GM19372 (cell line): ENCODE results near the gene CDS1.
"Not testable (repeated sequence)": the region's sequence is repeated elsewhere in the genome, so short reads cannot be mapped to it uniquely, and the experiment has no call there.

Experiments used
- ATAC-seq: cut with Tn5 transposase; IDR thresholded peaks from one replicate; pipeline ENCODE4 v1.9.1; 2021; ENCODE audit warnings: mild to moderate bottlenecking, low read depth, moderate library complexity; ENCODE audit not compliant: unreplicated experiment

The CDS1 gene

GRCh38 chr4:84582988-84583875, at the start of gene CDS1:
TSS of gene CDS1 (plus strand) at chr4:84583127. CDS start at chr4:84583402, 275 bp downstream.
- peak; percentile 52 for ATAC-seq

DNA sequence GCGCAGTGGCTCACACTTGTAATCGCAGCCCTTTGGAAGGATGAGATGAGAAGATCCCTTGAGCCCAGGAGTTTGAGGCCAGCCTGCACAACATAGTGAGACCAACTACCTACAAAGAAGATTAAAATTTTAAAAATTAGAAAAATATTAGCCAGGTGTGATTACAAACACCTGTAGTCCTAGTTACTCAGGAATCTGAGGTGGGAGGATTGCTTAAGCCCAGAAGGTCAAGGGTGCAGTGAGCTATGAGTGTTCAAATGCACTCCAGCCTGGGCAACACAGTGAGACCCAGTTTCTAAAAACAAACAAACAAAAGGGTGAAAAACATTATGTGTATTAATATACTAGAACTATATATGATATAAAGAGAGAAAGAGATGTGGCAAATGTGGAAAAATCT, 47.0 kb upstream of the CDS1 start:
- no peak for ATAC-seq

DNA sequence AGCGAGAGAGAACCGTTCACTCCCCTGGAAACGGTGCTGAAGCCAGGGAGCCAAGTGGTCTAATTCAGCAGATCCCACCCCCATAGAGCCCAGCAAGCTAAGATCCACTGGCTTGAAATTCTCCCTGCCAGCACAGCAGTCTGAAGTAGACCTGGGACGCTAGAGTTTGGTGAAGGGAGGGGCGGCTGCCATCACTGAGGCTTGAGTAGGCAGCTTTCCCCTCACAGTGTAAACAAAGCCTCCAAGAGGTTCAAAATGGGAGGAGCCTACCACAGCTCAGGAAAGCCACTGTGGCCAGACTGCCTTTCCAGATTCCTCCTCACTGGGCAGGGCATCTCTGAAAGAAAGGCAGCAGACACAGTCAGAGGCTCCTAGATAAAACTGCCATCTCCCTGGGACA, 37.8 kb upstream of the CDS1 start:
- no peak for ATAC-seq

GRCh38 chr4:84547211-84547610, 35.7 kb upstream of the CDS1 start:
- no peak for ATAC-seq

DNA sequence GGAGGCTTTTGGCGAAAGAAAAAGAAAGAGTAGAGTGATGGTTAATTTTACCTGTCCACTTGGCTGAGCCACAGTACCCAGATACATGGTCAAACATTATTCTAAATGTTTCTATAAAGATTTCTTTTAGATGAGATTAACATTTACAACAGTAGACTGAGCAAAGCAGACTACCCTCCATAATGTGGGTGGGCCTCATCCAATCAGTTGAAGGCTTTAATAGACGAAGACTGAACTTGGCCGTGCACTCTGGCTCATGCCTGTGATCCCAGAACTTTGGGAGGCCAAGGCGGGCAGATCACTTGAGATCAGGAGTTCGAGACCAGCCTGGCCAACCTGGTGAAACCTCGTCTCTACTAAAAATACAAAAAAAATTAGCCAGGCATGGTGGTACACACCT, 33.7 kb upstream of the CDS1 start:
- not testable (repeated sequence) for ATAC-seq

DNA sequence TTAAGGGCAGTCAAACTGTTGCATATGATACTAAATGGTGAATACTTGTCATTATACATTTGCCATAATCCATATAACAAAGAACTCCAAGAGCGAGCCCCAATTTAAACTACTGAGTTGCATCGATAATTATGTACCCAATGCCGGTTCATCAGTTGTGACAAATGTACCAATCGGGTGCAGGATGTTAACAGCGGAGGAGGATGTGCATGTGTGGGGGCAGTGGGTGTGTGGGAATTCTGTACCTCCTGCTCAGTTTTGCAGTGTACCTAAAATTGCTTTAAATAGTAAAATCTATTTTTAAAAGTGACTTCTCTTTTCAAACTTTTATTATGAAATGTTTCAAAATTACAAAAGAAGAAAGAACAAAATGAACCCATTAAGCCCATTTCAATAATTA, 20.8 kb upstream of the CDS1 start:
- ATAC-seq: no peak

DNA sequence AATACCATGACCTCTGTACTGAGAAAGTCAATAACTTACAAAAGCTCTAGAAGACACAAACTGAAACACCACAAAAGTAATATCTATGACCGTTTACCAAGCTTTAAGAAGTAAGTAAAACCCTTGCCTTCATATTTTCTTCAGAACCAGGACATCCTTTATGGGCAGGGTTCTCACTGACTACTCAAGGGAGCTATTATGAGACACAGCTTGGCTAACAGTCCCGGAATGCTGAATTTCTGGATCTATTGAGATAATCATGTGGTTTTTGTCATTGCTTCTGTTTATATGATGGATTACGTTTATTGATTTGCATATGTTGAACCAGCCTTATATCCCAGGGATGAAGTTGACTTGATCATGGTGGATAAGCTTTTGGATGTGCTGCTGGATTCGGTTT, 19.9 kb upstream of the CDS1 start:
- ATAC-seq: no peak

DNA sequence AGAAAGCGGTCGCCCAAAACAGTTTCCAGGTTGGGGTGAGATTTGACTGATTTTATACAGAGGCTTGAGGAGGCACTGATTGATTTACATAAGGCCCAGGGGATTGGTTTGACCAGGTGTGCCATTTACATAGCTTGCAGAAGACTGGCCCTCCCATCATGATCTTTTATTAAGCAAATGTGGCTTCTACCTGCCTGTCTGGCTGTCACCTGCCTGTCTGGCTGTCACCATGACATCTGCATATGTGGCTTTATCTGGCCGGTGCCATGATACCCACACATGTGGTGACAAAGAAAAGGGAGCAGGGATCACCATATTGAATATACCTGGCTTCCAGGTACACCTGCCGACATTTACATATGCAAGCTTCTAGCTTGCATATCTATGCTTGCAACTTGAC, 17.0 kb upstream of the CDS1 start:
- no peak for ATAC-seq

- no peak for ATAC-seq
Measured at GRCh38 chr4:84568496-84568895, 14.4 kb upstream of the CDS1 start.

- ATAC-seq: no peak
Measured at GRCh38 chr4:84569009-84569408, 13.9 kb upstream of the CDS1 start.

DNA sequence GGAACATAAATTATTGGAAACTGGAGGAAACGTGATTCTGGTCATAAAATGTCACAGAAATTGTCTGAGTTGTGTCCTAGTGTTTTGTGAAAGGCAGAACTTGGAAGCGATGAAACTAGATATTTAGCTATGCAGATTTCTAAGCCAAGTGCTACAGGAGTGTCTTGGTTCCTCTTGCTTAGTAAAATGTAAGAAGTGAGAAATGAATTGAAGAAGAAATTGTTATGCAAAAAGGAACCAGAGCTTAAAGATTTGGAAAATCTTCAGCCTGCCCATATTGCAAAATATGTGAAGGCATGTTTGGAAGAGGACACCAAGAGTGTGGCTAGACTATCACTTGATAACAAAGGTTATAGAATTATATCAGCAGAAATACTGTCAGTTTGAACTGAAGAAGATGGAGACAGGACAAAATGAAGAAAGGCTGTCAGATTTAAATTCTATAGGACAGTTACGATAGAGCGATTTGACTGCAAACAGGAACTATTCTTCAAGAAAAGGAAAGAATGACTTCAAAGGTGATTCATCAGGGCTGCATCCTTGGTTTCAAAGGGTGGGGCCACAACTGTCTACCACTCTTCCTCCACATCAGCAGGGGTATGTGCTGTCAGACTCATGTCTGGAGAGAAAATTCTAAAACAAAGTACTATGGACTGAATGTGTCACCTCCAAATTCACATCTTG, 9.4 kb upstream of the CDS1 start:
- no peak for ATAC-seq

DNA sequence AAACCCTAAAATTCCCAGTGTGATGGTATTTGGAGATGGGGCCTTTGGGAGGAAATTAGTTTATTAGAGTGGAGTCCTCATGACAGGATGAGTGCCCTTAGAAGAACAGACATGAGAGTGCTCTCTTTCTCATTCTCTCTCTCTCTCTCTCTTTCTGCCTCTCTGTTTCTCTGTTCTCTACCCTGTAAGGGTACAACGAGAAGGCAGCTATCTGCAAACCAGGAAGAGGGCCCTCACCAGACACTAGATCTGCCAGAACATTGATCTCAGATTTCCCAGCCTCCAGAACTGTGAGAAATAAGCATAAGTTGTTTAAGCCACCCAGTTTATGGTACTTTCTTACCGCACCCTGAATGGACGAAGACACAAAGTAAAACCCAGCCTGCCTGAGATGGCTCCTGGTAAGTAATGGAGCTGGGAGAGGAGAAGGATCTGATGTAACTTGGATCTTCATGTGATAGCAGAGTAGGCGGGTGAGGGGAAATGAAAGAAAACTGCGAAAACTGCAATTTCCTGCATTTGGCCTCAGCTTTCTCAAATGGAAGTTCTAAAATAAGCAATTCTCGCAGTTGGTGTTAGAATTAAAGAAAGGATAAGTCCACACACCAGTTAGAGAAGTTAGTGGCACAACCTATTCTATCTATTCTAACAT, 8.7 kb upstream of the CDS1 start:
- no peak for ATAC-seq

GRCh38 chr4:84578540-84579402, 4.2 kb upstream of the CDS1 start:
- ATAC-seq: no peak

- ATAC-seq: no peak
Measured at GRCh38 chr4:84579403-84579776, 3.5 kb upstream of the CDS1 start.

DNA sequence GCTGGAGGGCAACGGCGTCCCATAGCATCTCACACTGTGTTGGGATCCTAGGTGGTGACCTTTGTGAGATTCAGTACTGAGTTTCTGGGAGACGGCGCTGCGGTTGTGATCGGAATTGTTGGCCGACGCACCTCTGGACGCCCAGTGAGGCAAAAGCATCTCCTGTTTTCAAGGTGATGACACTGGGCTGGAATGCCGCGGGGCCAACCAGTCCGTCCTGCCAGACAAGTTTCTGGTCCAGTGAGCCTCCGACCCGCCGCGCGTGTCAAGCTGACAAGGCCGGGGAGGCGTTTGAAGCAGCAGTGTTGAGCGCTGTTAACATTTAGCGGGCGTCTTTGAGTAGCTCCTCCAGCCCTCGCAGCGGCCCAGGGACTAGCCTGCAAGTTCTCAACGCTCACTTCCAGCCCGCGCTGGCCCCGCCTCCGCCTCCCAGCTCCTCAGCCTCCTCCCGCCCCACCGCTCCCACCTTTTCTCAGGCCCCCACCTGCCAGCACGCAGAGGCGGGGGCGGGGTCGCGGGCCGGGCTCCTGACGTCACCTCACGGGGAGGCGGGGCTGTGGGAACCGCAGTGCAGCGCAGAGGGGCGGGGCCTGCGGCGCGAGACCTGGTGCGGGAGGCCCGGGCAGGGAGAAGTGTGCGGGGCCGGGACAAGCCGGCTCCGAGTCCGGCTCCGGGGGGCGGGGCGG, 482 bp upstream of the CDS1 start:
- peak; percentile 68 for ATAC-seq

DNA sequence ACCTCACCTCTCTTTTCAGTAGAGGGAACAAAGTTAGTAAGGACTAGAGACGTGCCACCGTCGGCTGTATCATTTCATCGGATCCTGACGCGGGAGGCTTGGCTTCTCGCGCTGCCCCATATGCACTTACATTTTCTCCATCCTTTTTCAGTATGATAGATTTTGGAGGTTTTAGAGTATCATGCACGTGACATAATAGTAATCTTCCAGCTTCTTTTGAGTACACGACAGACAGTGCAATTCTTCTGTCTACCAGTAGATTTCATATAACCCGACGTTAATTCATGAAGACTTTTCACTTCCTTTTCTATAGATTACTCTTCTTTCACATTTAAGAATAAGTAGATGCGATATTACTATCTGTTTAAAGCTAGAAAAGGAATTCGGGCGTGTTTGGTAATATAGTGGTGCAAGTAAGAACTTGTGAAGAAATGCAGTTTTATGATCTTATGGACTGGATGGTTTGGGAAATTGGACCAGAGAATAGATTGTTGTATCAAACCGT, 1.0 kb downstream of the CDS1 start:
- no peak for ATAC-seq

DNA sequence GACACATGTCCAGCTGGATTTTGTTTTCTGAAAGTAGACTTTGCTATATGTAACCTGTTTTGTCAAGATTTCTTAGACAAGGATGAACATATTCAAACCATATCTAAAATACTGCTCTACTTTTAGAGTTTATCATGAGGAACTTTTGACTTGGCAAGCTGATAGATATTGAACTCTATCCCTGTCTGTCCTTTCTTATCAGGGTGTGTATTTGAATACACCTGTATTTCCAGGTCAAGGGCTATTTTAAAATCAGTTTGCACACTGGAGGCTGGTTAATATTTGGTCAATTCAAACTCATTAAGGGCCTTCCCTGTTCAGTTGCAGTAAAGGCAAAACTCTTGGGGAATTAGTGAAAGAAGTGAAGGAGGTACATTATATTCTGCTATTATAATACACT, 2.3 kb downstream of the CDS1 start:
- no peak for ATAC-seq

GRCh38 chr4:84594724-84595123, 11.8 kb downstream of the CDS1 start:
- ATAC-seq: no peak

DNA sequence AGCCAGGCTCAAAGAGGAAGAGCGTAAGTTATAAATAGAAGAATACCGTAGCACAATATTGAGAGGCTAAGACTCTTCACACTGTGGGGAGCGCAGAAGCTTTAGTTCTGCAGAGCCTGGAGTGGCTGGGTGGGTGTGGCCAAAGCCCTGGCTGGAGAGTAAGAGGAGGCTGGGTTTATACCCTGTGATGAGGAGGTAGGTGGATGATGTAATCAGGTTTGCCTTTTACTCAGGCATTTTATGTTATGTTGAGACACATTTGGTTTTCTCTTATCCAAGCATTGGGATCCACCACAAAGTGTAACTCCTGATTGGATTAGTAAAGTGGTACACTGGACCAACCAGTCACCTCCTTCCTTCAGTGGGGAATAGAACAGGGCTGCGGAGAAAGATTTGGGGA, 13.9 kb downstream of the CDS1 start:
- ATAC-seq: no peak

- ATAC-seq: no peak
Measured at GRCh38 chr4:84597450-84597849, 14.5 kb downstream of the CDS1 start.
